GM19023 (cell line): ENCODE measurements around the gene ING3.

Experiments used
- ATAC-seq: cut with Tn5 transposase; IDR thresholded peaks from one replicate; pipeline ENCODE4 v1.9.1; 2021; ENCODE audit warnings: mild to moderate bottlenecking, moderate library complexity; ENCODE audit not compliant: unreplicated experiment

The ING3 gene

GRCh38 chr7:121023683-121024511 is 73.3 kb downstream of the ING3 start:
- ATAC-seq, result no peak

- no peak for ATAC-seq
Observed at GRCh38 chr7:121024611-121025010, 74.0 kb downstream of the ING3 start.

GRCh38 chr7:121026159-121026558 is 75.6 kb downstream of the ING3 start:
- ATAC-seq, result no peak

GRCh38 chr7:121026577-121027111 is 76.1 kb downstream of the ING3 start:
- no peak for ATAC-seq
